Activated CD8-positive, alpha-beta memory T cell treated with anti-CD3 and anti-CD28 coated beads, Interleukin-2, amount 50 U/mL, for 4 hours (primary cell): ENCODE data around the gene PLD4.
A peak's percentile ranks its signal among the peaks of the same experiment; 100 is the strongest.

Experiments used
- DNase-seq: peaks from one replicate; pipeline ENCODE4 v3.0.0-alpha.2; 2020

PLD4 gene, protein sequence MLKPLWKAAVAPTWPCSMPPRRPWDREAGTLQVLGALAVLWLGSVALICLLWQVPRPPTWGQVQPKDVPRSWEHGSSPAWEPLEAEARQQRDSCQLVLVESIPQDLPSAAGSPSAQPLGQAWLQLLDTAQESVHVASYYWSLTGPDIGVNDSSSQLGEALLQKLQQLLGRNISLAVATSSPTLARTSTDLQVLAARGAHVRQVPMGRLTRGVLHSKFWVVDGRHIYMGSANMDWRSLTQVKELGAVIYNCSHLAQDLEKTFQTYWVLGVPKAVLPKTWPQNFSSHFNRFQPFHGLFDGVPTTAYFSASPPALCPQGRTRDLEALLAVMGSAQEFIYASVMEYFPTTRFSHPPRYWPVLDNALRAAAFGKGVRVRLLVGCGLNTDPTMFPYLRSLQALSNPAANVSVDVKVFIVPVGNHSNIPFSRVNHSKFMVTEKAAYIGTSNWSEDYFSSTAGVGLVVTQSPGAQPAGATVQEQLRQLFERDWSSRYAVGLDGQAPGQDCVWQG

DNA sequence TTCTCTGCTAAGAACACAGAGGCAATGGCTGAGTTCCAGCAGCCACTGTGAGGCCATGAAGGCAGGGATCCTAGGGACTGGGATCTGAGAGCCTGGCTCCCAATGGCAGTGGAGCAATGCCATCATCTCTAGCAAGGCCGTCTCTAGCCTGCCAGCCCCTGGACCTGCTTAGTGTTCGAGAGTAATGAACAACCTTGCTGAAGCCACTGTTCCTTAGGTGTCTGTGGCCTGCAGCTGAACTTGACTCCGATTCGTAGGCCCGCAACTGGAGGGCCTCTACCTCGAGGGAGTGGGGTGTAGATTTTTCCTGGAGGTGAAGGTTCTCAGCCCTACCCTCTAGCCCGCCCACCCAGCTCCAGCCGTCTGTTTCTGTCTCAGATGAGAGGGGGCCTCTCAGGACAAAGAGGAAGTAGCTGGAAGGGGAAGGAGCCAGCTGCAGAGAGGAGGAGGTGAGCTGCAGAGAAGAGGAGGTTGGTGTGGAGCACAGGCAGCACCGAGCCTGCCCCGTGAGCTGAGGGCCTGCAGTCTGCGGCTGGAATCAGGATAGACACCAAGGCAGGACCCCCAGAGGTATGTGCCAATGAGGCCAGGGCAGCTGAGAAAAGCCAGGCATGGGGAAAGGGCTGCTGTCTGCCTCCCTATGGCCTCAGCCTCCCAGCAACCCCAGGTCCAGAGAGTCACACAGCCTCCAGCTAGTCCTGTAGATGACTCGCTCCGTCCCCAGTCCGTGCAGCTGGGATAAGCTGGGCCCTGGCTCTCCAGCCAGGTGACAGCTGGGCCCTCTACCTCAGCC lies at the start of gene PLD4:
Gene PLD4, plus strand, starts transcription at position 459 of the 793 bp plus-strand sequence. CDS start 2,262 bp downstream, outside the sequence.
- no peak for DNase-seq

DNA sequence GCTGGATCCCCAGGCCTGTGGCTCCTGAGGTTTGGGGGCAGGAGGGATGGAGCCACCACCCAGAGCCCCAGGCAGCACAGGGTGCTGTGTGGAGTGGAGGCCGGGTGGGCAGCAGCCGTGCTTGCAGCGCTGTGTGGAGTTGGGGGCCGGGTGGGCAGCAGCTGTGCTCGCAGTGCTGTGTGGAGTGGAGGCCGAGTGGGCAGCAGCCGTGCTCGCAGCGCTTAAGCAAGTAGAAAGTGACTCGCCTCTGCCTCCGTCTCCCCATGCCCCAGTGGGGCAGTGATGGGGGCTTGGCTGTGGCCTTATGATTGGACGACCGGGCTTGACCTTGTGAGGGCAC lies 49.3 kb upstream of the PLD4 start:
- no peak for DNase-seq

DNA sequence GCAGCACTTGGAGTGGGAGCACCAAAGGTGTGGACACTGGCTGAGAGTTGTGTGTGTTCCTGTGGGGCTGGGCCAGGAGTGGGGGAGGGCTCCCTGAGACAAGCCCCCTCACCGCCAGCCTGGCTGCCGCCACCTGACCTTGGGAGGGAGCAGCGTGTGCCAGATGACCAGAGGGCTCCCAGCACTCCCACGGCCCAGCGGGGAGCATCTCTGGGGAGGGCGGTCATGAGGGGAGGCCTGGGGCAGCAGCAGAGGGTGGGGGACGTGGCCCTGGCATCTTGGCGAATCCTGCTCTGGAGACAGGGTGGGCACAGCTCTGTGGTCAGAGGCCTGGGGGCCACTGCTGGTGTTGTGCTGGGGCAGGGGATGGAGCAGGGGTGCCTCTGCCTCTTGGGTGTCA lies 48.9 kb upstream of the PLD4 start:
- no peak for DNase-seq

DNA sequence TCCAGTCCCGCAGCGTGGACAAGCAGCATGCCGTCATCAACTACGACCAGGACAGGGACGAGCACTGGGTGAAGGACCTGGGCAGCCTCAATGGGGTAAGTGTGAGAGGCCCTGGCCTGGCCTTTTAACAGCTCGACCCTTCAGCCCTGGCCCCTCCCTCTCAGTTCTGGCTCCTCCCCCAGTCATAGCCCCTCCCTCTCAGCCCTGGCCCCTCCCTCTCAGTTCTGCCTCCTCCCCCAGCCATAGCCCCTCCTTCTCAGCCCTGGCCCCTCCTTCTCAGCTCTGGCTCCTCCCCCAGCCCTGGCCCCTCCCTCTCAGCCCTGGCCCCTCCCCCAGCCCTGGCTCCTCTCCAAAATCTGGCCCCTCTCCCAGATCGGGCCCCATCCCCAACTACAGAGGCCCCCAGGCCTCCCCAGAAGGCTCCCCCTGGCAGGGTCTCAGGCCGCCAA lies 48.4 kb upstream of the PLD4 start:
- DNase-seq = no peak

DNA sequence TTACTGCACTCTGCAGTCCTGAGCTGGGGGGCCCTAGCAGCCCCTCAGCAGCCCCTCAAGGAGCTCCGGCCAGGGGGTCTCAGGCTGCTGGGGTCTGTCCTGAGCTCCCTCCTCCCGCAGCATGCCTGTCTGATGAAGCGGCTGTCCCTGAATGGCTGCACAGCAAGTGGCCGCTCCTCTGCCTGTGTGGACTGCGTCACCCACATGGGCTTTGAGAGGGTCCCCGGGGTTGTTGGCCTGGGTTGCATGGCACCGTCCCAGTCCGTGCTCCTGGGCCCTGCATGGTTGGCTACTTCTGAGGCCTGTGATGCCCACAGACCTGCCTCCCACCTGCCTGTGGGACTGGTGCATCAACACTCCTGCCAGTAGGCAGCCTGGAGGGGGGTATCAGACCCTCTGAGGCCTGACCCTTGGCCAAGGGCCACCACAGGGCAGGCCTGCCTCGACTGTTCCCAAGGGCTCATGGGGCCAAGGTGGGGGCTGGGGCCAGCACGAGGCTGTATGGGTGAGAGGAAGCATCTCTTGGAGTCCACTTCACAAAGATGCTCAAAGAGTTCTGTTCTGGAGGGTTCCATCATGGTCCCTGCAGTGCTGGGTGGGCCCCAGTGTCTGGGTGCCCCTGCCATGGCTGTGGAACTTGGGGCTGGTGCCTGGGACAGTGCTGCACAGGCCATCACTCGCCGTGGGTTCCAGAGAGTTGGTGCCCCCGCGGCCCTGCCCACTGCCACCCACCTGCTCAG lies 47.4 kb upstream of the PLD4 start:
- no peak for DNase-seq

DNA sequence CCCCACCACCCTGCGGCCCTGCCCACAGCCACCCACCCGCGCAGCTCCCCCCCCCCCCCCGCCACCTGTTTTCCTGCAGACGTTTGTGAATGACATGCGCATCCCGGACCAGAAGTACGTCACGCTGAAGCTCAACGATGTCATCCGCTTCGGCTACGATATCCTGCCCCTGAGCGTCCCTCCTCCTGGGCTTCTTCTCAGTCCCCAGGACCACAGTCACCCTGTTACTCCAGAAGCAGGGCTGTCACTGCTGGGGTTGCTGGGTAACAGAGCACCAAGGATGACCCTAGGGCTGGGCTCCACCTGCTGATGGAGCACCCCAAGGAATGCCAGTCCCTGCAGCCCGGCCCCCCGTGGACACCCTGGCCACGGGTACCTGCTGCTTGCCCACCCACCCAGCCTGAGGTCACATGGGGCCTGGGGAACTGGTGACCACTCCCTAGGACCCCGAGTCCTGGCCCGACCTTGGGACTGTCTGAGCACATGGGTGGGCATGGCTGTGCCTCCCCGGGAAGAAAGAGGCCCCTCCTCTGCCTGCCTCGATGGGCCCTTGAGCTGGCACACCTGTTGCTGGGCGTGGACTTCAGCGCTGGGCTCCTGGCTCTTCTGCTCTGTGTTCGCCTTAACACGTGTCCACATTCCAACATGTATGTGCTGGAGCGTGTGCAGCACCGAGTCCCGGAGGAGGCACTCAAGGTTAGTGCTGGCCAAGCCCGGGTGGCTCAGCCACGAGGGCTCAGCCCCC lies 46.7 kb upstream of the PLD4 start:
- DNase-seq = no peak

DNA sequence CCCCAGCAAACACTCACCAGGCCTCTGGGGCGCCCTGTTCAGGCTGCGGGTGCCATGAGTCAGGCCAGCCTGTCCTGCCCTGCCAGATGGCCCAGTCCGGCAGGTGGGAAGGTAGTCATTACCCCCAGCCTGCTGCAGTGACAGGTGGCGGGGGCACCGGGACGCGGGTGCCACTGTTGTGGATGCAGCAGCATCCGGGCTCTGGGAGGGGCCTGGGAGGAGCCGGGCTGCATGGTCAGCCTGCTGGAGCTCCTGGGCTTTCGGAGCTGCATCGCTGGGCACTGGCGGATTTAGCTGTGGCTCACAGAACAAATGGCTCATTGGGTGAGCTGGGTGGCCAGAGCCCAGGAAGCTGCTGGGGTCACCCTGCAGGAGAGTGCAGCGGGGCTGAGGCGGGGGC lies 46.1 kb upstream of the PLD4 start:
- no peak for DNase-seq

DNA sequence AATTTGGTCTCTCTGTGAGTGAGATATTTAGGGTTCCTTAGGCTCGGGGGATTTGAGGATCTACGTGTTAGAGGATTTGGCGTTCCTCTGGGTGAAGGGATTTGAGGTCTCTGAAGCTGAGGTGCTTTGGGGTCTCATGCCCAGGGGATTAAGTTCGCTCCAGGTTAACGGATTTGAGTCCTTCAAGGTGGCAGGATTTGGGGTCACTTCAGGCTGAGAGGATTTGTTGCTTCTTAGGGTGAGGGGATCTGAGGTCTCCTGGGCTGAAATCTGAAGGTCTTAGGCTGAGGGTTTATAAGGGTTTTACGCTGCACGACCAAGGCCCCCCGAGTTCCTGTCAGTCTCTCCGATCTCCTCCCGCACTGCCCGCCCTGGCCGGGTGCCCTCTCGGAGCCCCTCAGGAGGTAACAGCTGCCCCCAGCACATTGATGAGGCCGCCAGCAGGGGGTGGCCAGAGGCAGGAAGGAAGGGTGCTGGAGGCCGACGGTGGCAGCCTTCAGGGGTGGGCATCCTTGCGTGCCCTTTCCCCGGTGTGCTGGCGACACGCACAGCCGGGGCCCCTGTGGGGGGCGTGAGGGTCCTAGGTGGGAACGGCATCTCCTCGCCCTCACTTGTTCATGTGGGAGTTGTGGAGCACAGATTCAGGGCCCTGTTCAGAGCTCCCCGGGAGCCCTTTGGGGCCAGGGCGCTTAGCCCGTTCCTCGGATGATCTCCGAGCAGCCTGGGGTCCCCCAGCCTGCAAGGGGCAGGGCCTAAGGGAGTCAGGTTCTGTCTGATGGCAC lies 45.3 kb upstream of the PLD4 start:
- DNase-seq = no peak

DNA sequence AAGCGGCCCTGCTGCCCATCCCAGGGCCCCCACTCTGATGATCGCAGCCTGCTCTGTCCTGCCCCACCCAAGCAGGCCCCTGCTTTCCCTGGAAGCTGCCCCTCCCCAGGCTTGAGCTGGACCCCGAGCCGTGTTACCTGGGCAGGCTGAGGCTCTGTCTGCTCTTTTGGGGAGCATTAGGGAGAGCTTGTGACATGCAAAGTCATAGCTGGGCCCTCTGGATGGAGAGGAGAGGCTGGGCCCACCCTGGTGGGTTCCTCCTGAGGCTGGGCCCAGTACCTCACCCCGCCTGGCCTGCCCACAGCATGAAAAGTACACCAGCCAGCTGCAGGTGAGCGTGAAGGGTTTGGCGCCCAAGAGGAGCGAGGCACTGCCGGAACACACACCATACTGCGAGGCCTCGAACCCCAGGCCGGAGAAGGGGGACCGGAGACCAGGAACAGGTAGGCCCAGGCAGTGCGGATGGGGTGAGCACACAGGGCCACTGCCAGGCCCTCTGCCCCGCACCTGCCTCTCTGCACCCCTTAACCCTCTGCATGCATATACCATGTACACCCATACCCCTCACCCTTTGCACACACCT lies 44.6 kb upstream of the PLD4 start:
- no peak for DNase-seq

DNA sequence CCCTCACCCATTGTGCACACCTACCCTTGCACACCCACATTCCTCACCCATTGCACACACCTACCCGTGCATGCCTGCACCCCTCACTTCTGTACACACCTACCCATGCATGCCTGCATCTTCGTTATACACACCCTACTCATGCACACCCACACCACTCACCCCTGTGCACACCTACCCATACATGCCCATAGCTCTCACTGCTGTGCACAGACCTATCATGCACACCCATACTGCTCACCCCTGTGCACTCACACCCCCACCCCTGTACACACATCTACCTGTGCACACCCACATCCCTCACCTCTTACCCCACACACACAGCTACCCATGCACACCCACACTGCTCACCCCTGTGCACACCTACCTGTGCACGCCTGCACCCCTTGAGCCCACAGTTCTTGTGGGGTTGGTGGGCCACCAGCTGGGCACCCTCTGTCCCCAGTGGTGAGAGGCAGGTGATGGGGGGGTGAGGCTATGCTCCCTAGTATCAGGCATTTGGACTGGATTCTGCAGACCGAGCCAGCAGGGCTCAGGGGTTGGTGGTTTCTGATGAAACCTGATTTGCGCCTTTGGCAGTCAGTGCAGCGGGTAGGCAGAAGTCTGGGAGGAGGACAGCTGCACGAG lies 44.0 kb upstream of the PLD4 start:
- DNase-seq = no peak

DNA sequence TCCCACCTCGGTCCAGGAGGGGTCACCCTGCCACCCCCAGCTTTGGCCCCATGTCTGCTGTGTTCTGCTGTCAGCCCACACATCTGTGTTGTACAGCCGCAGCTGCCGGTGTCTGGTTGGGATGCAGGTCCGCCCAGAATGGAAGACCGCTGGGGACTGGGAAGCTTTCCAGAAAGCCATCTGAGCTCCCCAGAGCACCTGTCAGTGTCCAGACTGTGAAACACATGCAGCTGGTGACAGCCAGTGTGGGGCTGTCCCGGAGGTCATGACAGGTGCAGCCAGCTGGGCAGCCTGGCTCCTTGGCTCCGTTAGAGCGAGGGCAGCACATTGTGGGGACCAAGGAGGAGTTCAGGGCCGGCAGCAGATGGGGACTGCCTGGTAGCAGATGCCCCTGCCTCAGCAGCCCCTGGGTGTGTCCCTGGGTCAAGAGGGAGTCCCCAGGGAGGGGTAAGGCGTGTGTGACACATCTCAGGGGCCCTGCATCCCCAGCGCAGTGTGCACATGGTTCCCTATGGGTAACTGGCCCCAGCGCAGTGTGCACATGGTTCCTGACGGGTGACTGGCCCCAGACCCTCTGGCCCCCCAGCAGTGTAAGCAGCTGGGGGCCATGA lies 43.2 kb upstream of the PLD4 start:
- DNase-seq = no peak

DNA sequence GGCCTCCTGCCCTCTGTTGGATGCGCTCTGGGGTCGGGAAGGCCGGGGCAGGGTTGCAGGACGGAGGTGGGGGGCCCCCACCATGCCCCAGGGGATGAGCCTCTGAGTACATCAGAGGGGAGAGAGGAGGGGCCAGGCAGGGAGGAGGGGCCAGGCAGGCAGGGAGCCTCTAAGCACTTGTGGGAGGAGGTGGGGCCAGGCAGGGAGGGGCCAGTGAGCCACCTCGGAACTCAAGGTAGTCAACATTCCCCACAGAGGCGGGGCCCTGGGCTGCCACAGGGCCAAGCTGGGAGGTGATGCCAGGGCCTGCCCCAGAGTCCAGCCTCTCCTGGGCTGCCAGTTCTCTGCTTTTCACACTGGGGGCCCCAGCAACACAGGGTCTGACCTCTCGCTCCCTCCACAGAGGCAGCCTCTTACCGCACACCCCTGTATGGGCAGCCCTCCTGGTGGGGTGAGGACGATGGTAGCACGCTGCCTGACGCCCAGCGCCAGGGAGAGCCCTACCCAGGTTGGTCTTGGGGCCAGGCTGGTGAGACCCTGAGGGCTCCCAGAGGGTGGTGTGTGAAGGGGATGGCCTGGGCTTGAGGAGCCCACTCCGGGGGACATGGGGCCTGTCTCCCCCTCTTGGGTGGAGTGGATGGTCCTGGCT lies 42.2 kb upstream of the PLD4 start:
- no peak for DNase-seq

DNA sequence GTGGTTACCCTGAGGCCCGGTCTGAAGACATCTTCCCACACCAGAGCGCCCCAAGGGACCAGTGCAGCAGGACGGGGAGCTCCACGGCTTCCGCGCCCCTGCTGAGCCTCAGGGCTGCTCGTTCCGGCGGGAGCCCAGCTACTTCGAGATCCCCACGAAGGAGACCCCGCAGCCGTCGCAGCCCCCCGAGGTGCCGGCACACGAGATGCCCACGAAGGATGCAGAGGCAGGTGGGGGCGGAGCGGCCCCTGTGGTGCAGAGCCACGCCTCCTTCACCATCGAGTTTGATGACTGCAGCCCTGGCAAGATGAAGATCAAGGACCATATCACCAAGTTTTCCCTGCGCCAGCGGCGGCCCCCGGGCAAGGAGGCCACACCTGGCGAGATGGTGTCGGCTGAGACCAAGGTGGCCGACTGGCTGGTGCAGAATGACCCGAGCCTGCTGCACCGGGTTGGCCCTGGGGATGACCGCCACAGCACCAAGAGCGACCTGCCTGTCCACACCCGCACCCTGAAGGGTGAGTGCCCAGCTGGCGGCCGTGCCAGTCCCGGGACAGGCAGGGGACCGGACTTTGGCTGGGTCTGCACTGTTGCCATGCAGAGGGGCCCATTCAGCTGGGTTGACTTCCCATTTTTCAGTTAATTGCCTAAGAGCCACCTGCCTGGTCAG lies 41.6 kb upstream of the PLD4 start:
- no peak for DNase-seq

DNA sequence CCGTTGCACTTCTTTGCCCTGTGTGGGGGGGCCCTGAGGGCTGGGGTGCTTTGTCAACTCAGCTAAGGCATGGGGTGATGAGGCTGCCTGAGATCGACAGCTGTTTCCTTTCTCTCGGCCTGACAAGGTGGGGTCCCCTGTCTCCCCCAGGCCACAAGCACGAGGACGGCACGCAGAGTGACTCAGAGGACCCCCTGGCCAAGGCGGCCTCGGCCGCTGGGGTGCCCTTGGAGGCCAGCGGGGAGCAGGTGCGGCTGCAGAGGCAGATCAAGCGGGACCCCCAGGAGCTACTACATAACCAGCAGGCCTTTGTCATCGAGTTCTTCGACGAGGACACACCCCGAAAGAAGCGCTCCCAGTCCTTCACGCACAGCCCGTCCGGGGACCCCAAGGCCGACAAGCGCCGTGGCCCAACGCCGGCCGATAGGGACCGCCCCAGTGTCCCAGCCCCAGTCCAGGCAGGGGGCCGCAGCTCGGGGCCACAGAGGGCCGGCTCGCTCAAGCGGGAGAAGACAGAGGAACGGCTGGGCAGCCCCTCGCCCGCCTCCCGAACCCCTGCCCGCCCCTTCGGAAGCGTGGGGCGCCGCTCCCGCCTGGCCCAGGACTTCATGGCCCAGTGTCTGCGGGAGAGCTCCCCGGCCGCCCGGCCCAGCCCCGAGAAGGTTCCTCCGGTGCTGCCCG lies 40.9 kb upstream of the PLD4 start:
- DNase-seq = peak; percentile 11

DNA sequence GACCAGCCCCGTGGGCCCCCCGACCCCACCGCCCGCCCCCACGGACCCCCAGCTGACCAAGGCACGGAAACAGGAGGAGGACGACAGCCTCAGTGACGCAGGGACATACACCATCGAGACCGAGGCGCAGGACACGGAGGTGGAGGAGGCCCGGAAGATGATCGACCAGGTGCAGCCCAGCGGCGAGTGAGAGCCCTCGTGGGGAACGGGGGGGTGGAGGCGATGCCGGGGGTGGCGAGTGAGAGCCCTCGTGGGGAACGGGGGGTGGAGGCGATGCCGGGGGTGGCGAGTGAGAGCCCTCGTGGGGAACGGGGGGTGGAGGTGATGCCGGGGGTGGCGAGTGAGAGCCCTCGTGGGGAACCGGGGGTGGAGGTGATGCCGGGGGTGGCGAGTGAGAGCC lies 40.3 kb upstream of the PLD4 start:
- peak; percentile 13 for DNase-seq

DNA sequence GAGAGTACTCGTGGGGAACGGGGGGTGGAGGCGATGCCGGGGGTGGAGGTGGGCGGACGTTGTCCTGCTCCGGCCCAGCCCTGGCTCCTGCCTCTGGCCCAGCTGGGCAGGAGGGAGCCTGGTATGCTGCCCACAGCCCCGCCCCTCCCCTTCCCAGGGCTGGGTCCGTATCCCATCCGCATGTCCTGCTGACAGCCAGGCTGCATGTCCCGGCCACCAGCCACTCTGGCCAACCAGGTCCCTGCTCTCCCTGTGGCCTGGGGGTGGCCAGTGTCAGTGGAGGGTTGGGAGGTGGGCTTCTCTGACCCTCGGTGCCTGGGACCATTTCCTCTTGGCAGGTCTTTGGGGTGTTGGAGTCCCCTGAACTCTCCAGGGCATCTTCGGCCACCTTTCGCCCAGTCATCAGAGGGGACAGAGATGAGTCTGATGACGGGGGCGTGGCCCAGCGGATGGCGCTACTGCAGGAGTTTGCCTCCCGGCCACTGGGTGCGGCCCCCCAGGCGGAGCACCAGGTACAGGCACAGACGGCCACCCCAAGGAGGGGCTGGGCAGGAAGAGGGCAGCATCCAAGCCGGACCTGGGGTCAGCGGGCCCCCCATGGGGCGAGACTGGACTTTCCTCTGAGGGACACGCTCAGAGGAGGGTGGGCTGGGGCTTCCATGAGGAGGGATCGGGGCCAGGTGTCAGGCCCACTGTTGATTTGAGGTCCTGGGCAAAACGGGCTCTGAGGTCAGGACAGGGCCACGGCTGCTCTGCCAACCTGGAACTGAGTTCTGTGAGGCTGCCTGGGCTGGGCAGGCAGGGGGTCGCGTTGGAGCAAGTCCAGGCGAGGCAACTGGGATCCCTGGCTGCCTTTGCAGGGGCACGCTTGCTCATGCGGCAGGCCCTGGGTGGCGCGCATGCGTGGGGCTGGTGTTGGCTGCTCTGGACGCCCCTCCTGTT lies 39.4 kb upstream of the PLD4 start:
- peak; percentile 13 for DNase-seq

DNA sequence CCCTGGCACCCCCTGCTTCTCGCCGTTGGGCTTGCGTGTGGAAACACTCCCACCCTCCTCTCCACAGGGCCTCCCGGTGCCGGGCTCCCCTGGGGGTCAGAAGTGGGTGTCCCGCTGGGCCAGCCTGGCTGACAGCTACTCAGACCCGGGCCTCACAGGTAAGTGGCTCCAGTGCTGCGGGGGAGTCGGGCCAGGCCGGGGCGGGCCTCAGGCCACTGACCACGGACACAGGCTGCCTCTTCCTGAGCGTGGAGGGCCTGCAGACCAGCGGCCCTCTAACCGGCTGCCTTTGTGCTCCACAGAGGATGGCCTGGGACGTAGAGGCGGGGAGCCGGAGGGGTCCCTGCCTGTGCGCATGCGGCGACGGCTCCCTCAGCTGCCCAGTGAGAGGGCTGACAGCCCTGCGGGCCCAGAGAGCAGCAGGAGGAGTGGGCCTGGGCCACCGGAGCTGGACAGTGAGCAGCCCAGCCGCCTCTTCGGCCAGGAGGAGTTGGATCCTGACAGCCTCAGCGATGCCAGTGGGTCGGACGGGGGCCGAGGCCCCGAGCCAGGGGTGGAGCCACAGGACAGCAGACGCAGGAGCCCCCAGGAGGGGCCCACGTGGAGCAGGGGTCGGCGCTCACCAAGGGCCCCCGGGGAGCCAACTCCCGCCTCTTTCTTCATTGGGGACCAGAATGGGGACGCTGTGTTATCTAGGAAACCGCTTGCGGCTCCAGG lies 38.5 kb upstream of the PLD4 start:
- peak; percentile 11 for DNase-seq
